ENCODE results near the gene BDNF.
A peak's percentile ranks its signal among the peaks of the same experiment; 100 is the strongest.

GRCh38 chr11:27642954-27643353 lies 57.3 kb downstream of the BDNF start:
- peak; percentile 14 for TF ChIP-seq CTCF (IDR thresholded peaks at IDR 0.05)
- no peak for TF ChIP-seq EZH2 (IDR thresholded peaks at IDR 0.05)

Measured in neural progenitor cell (in vitro differentiated cells).